ENCODE data around the gene TENM4.

DNA sequence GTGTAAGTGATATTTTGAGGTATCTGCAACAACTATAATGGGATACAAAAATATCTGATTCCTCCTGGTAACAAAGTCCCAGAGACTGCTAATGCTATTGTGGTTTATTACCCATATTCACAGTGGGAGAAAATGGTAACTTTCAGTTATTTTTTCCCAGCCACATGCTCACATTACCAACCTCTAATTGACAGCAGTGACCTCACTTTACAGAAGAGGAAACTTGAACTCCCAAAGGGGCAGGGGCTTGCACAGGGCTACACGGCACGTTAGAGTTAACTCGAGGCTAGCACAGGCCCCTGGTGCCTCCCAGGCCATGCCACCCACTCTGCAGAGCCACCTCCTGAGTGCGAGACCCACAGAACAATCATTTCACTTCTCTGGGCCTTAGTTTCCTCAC, 132.4 kb downstream of the TENM4 start:
- TF ChIP-seq CTCF (IDR thresholded peaks at IDR 0.05), result no peak
- TF ChIP-seq POLR2AphosphoS5 (IDR thresholded peaks at IDR 0.05), result no peak
- TF ChIP-seq EP300 (IDR thresholded peaks at IDR 0.05), result no peak
- no peak for TF ChIP-seq POLR2A (IDR thresholded peaks at IDR 0.05)
